ENCODE results near the gene ASF1B.

DNA sequence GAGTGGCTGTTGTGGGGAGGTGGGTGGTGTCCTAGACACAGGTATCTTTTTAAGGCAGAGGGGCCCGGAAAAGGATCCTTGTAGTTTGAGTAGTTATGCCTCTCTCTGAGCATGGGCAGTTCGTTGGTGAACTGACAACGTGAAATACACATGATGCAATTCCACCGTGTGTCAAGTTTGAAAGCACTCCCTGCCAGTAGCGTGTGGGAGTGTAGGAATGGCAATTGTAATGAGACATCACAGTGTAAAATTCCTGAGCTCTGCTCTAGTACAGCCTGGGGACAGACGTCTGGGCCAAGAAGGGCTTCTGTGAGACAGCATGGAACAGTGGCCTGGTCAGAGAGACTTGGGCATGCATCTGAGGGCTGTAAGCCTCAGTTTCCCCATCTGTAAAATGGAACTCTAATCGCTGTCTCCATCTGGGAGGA, 10.4 kb upstream of the ASF1B start:
- no peak for TF ChIP-seq EZH2 (IDR thresholded peaks at IDR 0.05; ENCODE audit: low read depth)
- TF ChIP-seq, protein P1, sequence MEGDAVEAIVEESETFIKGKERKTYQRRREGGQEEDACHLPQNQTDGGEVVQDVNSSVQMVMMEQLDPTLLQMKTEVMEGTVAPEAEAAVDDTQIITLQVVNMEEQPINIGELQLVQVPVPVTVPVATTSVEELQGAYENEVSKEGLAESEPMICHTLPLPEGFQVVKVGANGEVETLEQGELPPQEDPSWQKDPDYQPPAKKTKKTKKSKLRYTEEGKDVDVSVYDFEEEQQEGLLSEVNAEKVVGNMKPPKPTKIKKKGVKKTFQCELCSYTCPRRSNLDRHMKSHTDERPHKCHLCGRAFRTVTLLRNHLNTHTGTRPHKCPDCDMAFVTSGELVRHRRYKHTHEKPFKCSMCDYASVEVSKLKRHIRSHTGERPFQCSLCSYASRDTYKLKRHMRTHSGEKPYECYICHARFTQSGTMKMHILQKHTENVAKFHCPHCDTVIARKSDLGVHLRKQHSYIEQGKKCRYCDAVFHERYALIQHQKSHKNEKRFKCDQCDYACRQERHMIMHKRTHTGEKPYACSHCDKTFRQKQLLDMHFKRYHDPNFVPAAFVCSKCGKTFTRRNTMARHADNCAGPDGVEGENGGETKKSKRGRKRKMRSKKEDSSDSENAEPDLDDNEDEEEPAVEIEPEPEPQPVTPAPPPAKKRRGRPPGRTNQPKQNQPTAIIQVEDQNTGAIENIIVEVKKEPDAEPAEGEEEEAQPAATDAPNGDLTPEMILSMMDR (conservative IDR thresholded peaks at IDR 0.05): no peak
